GM21619 (cell line): ENCODE results near the gene SYTL5.
A peak's percentile ranks its signal among the peaks of the same experiment; 100 is the strongest.

Source experiments
- ATAC-seq: cut with Tn5 transposase; IDR thresholded peaks from one replicate; pipeline ENCODE4 v1.9.1; 2021; ENCODE audit not compliant: unreplicated experiment

Gene SYTL5

DNA sequence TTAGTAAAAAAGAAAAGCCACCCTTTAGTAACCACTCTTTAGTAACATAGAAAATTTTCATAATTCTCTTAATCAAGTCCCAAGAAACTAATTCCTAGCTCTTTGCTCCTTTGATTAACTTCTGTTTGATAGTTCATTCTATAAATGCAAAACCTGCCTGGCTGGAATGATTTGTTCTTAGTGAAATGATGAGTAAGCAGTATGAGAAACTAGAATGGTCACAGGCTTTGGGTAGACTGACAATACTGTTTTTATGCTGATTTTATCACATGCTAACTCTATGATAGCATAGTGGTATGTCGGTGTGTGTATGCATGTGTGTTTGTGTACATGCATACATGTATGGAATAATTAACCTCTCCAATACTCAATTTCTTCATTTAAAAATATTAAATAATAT lies 81.2 kb downstream of the SYTL5 start:
- ATAC-seq = no peak

DNA sequence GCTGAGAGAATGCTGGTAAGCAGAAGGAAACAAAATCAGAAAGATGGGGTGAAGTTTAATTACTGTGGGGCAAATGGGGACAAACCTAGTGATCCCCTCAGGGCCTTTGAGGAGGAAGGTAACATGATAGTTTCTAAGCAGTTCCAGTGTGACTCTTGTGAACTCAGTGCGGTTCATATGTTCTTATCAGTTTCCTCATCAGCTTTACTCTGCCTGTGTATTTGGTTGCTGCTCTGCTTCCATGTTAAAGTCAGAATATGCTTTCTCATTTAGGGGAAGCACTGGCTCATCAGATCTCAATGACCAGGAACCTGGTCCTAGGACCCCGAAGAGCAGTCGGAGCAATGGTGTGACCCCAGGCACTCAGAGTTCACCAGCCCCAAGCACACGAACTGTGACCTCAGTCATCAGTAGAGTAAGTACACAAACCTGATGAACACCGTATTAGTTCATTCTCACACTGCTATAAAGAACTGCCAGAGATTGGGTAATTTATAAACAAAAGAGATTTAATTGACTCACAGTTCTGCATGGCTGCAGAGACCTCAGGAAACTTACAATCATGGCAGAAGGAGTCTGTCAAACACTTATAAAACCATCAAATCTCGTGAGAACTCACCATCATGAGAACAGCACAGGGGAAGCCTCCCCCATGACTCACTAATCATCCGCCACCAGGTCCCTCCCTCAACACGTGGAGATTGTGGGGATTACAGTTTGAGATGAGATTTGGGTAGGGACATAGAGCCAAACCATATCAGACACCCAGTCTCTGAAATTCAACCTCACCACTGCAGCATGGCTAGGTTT lies 83.0 kb downstream of the SYTL5 start:
- no peak for ATAC-seq

DNA sequence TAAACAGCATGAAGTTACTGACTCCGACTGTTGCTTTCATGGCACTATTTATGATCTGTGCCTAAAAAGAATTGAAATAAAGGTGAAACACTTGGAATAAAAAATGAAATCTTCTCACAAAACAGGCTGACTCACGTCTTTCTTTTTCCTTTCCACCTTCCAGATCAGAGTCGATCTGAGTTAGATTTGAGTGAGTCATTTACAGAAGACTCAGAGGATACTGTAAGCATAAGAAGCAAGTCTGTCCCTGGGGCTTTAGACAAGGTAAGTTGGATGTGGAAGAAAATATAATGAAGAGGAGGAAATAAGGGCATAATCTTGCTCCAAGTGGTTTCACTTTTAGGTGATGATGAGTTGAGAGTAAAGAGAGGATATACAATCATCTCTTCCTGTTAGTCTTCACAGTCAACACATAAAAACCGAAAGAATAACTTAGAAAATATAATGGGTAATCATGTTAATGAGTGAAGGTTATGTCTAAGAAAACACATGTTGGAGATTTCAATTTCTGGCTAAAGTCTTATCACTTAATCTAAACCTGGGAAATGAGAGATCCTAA lies 89.7 kb downstream of the SYTL5 start:
- ATAC-seq = no peak

DNA sequence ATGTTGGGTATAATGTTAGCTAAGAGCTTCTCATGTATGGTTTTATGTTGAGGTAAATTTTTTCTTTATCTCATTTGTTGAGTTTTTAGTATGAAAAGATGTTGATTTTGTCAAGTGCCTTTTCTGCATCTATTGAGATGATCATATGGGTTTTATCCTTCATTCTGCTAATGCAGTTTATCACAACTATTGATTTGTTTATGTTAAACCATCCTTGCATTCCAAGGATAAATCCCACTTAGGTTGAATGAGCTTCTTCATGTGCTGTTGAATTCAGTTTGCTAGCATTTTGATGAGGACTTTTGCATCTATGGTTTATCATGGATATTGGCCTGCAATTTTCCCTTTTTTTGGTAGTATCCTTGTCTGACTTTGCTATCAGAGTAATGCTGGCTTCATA lies 93.3 kb downstream of the SYTL5 start:
- no peak for ATAC-seq

DNA sequence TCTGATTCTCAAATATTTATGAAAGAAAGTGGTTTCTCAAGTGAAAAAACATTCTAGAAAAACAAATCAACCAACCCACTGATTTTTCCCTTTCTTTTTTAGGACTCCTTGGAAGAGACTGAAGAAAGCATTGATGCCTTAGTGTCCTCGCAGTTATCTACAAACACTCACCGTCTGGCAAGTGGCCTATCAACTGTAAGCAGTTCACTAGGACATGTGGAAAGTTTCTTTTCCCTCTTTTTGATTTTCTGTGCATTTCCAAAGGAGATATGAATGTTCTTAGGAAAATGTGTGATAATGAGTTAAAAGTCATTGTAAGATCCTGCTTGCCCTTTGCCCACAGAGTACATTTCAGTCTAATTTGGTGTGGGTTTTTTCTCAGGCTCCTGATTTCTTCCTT lies 95.9 kb downstream of the SYTL5 start:
- no peak for ATAC-seq

DNA sequence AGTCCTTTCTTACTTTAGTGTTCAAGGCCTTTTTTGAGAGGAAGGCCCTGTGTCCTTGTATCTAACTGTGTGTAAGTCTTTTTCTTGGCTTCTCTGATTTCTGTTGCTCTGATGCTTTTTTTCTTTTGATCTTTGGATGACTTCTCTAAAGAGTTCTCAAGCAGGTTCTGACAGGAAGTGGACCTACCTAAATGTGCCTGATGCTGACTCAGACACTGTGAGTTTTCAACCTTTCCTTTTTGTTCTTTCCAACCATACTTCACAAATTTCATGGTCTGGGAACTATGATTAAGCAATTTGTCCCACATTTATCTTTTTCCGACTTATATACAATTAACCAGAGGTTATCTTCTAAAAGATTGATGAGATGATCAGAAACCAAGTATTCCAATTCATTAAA lies 96.5 kb downstream of the SYTL5 start:
- no peak for ATAC-seq

DNA sequence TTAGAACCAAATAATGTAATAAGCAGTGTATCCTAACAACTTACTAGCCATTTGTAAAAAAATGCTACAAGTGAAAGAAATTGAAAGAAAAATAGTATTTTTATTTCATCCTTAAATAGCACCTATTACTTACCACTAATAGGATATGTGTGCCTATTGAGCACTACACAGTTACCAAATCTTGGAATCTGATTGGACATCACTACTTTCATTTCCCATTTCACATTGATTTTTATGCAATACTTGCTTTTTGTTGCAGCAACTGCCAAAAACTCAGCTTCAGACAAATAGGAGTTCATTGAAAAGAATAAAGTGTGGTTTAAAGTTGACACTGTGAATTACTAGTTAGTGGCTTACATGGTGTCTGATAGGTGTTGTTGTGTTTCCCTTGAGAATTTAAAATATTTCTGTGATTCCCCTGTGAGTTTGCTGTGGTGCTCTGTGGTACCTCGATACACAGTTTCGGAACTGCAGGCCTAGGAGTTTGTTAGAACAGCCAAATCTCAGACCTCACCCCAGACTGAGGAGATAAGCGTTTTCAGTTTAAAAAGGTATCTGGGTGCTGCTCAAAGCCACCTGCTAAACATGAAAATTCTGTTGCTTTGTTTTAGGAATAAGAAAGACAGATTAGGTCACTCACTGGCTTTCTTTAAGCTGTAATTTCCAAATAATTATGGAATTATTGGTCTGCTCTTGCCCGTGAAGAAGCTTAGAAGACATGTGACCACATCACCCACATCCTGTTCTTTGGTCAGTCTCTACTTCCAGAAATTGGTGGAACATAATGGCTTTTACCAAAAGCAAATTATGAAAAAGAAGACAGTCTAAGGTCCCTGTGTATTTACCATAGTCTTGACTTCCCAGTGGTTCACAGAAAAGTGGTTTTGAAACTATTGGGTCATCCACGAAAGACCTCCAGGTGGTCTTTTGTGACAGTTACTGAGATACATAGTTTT lies 97.8 kb downstream of the SYTL5 start:
- ATAC-seq = peak; percentile 88

DNA sequence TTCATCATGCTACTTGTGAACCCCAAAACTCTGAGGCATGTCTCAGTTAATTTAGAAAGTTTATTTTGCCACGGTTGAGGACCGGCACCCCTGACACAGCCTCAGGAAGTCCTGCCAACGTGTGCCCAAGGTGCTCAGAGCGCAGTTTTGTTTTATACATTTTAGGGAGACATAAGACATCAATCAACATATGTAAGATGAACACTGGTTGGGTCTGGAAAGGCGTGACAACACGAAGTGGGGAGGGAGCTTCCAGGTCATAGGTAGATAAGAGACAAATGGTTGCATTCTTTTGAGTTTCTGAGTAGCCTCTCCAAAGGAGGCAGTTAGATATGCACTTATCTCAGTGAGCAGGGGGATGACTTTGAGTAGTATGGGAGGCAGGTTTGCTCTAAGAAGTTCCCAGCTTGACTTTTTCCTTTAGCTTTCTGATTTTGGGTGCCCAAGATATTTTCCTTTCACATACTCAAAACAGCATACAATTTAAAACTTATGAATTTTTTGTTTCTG lies 98.9 kb downstream of the SYTL5 start:
- no peak for ATAC-seq

DNA sequence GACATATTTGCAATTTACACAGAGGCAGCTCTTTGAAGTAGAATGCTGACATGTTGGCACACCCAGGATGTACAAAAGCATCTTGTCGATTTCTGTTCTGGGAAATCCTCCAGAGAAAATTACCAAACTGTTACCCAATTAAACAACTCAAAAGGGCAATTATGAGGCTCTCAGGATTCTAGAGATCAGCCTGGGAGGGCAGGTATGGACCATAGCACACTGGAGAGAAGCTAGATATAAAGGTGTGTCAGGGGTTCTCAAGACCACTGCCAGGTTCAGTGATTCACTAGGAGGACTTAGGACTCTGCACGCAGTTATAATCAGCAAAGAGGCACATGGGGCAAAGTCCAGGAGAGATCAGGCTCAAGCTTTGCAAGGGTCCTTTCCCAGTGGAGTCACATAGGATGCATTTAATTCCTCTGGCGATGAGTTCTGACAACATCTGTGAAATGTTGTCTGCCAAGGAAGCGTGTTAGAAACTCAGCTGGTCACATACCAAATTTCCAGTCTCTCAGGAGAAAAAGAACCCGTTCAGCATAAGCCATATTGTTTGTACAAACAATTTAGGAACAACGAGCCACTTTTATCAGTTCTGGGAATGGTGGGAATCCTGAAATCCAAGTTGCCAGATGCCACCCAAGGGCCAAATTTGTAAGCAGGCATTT lies 100.8 kb downstream of the SYTL5 start:
- ATAC-seq = no peak

DNA sequence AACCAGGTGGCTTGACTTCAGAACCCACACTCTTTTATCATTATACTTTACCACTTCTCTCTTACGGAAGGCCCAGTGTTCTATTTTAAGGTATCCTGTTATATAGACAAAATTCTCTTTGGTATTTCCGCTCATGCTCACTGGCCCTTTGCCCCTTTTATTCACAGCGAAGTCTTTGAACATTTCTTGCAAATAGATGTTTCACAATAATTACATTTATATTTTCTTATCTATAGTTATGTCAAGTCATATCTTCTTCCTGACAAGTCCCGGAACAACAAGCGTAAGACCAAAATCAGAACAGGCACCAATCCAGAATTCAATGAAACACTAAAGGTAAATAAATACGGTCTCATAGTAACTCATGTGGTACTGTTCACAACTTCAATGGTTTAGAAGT lies 102.0 kb downstream of the SYTL5 start:
- no peak for ATAC-seq

DNA sequence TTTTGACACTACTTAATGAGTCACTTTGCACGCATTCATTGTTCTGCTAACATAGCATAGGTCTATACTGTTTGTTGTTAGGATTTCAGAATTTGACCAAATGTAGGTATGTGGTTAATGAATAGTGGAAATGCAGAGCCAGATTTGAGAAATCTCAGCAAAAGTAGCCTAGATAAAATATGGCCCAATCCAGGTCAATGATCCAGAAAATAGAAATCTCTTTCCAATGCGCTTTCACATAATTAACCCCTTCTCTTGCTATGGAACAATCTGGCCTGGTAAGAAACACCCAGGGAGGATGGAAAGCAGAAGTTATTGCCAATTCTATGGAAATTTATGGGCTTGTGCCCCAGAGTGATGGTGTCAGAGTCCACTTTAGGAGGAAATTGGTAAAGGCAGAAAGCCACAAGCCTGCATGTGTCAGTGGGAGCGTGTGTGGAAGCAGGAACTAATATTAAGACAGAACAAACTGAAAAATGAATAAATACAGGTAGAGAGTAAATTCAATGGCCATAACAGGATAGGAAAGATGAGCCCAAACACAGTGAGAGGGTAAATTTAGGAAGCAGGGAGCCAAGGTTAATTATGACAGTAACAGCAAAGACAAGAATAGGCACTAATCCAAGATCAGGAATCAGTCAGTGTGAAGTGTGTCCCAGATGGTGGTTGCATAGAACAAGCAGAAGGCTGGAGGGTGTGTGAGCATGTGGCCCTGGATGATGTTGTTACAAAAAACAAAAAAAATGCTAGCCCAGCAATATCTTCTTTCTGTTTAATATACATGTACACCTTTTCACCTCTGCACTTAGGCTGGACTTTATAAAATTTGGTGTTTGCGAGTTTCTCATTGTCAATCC lies 102.9 kb downstream of the SYTL5 start:
- ATAC-seq = no peak

DNA sequence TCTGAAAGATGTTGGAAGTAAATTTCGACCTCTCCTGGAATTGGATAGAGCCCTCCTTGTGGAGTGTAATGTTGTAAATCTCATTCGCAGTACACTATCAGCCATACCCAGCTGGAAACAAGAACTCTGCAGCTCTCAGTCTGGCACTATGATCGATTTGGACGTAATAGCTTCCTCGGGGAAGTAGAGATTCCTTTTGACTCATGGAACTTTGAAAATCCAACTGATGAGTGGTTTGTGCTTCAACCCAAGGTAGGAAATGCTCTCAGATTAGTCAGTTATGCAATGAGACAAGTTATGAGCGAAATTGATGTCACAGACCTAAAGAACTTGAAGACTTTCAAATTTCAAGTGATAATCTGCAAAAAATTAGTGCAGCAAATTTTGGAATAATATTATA lies 103.9 kb downstream of the SYTL5 start:
- no peak for ATAC-seq

DNA sequence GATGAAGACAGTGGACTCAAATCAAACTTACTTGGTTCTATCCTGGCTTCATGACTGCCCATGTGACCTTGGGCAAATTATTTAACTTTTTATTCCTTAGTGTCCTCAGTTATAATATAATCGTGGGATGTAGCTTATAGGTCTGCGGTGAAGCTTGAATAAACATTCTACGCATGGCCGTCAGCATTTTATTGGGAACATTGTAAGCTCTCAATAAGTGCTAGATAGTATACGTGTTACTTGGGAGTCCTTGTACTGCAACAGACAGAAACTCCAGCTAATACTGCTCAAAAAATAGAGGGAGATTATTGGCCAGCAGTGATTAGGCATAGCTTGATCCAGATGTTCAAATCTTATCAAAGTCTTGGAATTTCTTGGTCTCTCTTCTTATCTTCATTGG lies 104.8 kb downstream of the SYTL5 start:
- no peak for ATAC-seq

DNA sequence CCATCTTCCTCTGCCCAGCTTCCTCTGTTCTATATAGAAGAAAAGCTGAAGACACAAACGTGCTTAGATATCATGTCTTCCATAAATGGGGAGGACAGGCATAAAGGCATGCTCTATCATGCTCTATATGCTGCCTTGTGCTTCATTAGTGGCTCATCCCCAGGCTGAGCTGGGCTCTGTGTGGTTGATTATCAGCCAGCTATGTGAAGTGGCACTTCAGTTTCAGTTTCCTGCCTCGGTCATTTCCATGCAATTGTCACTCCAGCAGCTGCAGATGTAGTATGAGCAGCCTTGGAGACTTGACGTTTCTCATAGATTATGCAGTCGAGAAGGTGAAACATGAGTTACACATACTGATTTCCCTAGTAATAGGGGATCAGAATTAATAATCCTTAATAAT lies 106.2 kb downstream of the SYTL5 start:
- peak; percentile 65 for ATAC-seq

DNA sequence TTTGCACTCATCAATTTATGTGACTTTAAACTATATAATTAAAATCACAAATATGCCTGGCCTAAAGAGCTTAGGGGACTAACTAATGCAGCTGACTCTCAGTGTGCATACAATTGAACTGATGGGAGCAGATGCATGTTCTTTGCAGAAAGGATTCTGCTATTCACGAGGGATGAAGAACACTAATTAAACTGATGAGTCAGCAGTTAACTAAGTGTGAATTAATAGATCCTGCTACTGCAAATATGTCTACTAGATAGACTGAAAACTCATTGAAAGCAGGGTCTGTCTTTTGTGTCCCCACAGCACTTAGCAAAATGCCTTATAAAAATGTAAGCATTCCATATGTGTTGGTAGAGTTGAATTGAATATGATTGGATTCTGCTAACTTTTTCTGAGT lies 110.4 kb downstream of the SYTL5 start:
- ATAC-seq = no peak

DNA sequence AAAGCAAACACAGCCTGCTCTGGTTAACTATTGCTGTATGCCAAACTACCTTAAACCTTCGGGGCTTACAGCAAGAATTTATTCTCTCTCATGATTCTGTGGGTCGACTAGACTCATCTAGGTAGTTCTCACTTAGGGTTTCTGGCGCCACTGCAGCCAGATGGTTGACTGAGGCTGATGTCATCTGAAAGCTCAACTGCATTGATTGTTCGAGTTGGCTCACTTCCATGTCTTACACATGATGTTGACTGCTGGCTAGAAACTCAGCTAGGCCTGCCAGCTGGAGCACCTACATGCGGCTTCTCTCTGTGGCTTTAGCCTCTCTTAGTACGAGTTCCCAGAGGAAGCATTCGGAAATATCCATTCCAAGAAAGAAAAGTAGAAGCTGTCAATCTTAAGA lies 111.1 kb downstream of the SYTL5 start:
- ATAC-seq = no peak

DNA sequence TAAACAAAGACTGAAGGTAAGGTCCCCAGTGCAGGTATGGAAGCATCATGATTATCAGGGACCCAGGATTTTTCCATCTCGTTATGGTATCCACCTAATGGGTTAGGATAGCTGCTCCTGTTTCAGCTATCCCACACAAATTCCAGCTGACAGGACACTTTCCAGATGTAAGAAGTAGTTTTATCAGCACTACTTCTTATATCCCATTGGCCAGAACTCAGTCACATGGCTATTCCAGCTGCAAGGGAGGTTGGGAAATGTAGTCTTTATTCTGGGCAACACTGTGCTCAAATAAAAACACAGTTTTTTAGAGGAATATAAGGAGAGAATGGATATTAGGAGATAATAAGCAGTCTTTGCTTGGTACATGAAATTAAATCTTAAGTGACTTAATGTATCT lies 117.6 kb downstream of the SYTL5 start:
- no peak for ATAC-seq

DNA sequence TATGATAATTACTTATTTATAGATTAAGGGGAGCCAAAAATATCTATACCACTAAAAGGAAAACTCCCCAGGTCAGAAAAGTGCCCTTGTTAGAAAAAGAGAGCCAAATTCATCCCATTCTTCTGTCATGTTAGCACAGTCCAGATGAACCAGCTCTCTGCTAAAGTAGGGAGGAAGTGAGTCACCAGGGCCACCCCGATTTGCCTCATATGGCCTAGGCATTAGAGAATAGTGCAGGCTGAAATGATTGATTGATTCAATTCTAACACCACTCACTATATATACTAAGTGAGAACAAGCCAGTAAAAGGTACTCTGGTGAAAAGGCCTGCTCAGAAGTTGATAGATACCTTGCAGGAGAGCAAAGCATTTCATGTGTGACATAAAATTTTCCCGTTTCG lies 119.8 kb downstream of the SYTL5 start:
- ATAC-seq = no peak

DNA sequence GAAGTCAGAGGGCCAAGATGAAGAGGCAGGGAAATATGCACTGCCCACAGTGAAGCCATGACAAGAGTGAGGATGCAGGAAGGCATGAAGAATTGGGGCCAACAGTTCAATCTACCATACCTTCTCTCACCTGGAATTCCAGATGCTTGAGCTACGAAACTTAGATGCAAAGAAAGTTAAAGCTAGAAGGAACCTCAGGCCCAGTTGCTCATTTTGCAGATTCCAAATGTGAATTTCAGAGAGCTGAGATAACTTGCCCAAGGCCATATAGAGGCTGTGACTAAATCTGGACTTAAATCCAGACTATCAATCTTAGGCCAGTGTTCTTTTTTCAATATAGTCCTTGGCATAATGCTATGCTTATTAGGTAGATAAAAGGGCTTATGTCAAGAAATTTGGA lies 121.6 kb downstream of the SYTL5 start:
- ATAC-seq = no peak

DNA sequence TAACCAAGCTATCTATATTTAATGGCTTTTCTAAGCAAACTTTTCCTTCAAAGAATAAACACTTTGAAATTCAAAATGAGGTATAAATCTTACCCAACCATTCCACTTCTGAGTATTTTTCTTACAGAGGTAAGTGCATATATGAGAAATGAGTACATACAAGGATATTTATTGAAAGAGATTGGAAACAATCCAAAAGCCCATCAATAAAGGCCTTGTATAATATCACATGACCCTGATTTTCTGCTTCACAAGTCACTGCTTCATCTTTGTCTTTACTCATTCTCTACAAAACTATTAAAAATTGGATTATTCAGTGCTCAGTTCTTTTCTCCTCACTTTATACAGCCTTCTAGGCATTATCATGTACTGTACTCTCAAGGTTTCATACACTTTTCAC lies 123.0 kb downstream of the SYTL5 start:
- no peak for ATAC-seq
